Endothelial cell of umbilical vein (primary cell): ENCODE measurements around the gene NDUFA12. TPM values are rescaled to one million over a fixed set of nuclear protein-coding genes. Genes with fewer than 3 reads are reported as not detected.

Source experiments
- BruUV-seq: library from RNA; stranded (reverse); fragments of 400-500 nt; replicated peaks from 2 replicates; lab custom pipeline; 2021; lab: Mats Ljungman, UMichigan
- CTCF ChIA-PET: fragments of 300-600, 350-600 bp; sonication (Branson Sonifier 250); formaldehyde crosslinking; loops from one replicate; lab custom pipeline; 2021; ENCODE audit warnings: antibody characterized with exemption, inconsistent platforms; lab: Charles Lee
- POLR2A ChIA-PET: fragments of 300-600, 350-600 bp; sonication (Branson Sonifier 250); formaldehyde crosslinking; loops from one replicate; lab custom pipeline; 2021; ENCODE audit warnings: antibody characterized with exemption, inconsistent platforms; lab: Charles Lee
- DNase-seq: peaks from one replicate; pipeline ENCODE4 v3.0.0-alpha.2; 2011; ENCODE audit warnings: low read depth, low spot score
- FAIRE-seq: peaks from 2 replicates; lab custom pipeline; 2011; peaks lifted over from hg19 to GRCh38; lab: Jason Lieb, UNC
- H2AFZ ChIP-seq: 2 replicates; pipeline ENCODE4 v1.6.0; 2012; ENCODE audit warnings: low read depth, low read length, control low read depth, inconsistent platforms
- H3K27ac ChIP-seq: 2 replicates; pipeline ENCODE4 v1.5.1; 2011; ENCODE audit warnings: low read depth, mild to moderate bottlenecking, control low read depth, low read length, moderate library complexity; ENCODE audit not compliant: insufficient read depth
- H3K27me3 ChIP-seq, 2 experiments: 2 replicates each; pipeline versions ENCODE4 v1.6.0 to v1.6.1; 2011; ENCODE audit warnings: low read length in 2 of 2, mixed read lengths in 1 of 2; ENCODE audit not compliant: control insufficient read depth in 2 of 2, insufficient read depth in 2 of 2
- H3K36me3 ChIP-seq, 2 experiments: 2 replicates in 1 of 2; 3 replicates in 1 of 2; pipeline ENCODE4 v1.5.1; 2011; ENCODE audit warnings: low read length in 2 of 2, mild to moderate bottlenecking in 1 of 2, moderate library complexity in 1 of 2; ENCODE audit not compliant: control insufficient read depth in 2 of 2, insufficient read depth in 2 of 2; ENCODE audit errors: extremely low read depth in 1 of 2
- H3K4me1 ChIP-seq: 3 replicates; pipeline ENCODE4 v1.5.1; 2011; ENCODE audit warnings: mild to moderate bottlenecking, low read length; ENCODE audit not compliant: control insufficient read depth, insufficient read depth; ENCODE audit errors: extremely low read depth
- H3K4me2 ChIP-seq: 2 replicates; pipeline ENCODE4 v1.6.1; 2011; ENCODE audit warnings: low read length, control low read depth, mixed read lengths; ENCODE audit not compliant: insufficient read depth
- H3K4me3 ChIP-seq, 3 experiments: fragments of 200-600 bp in 1 of 3; sonication (generic), shearing (Covaris generic) in 1 of 3; replicated peaks in 1 of 3; 2 replicates each; pipeline ENCODE4 v1.5.1; 2011 to 2016; ENCODE audit warnings: control low read depth in 3 of 3, low read length in 3 of 3, mild to moderate bottlenecking in 2 of 3, inconsistent platforms in 1 of 3, low read depth in 1 of 3, moderate library complexity in 1 of 3; ENCODE audit not compliant: insufficient read depth in 1 of 3
- H3K79me2 ChIP-seq: 2 replicates; pipeline ENCODE4 v1.6.0; 2012; ENCODE audit warnings: low read length, inconsistent platforms; ENCODE audit not compliant: control insufficient read depth, insufficient read depth
- H3K9ac ChIP-seq: replicated peaks from 2 replicates; pipeline ENCODE3; 2011; ENCODE audit warnings: low read length, control low read depth; ENCODE audit not compliant: insufficient read depth; ENCODE audit errors: extremely low read depth
- H3K9me1 ChIP-seq: replicated peaks from 3 replicates; pipeline ENCODE4 v1.6.0; 2011; ENCODE audit warnings: mild to moderate bottlenecking, low read length; ENCODE audit not compliant: control insufficient read depth, insufficient read depth; ENCODE audit errors: extremely low read depth
- H3K9me3 ChIP-seq: replicated peaks from 2 replicates; pipeline ENCODE4 v1.5.1; 2012; ENCODE audit warnings: low read length, inconsistent platforms; ENCODE audit not compliant: control insufficient read depth, insufficient read depth
- H4K20me1 ChIP-seq: replicated peaks from 2 replicates; pipeline ENCODE3; 2011; ENCODE audit warnings: mild to moderate bottlenecking, low read length; ENCODE audit not compliant: control insufficient read depth, insufficient read depth; ENCODE audit errors: extremely low read depth
- CTCF ChIP-seq, 2 donors: IDR thresholded peaks; 1 replicate in 1 of 2; 2 replicates in 1 of 2; pipeline ENCODE4 v1.5.1; 2011; ENCODE audit warnings: low read length in 2 of 2, mild to moderate bottlenecking in 2 of 2, moderate library complexity in 2 of 2, control low read depth in 1 of 2, inconsistent platforms in 1 of 2, low read depth in 1 of 2; ENCODE audit not compliant: insufficient read depth in 1 of 2; ENCODE audit errors: extremely low read depth in 1 of 2
- EZH2 ChIP-seq: IDR thresholded peaks from 2 replicates; pipeline ENCODE4 v1.6.1; 2012; ENCODE audit warnings: borderline replicate concordance, low read depth, mild to moderate bottlenecking, moderate library complexity, low read length, inconsistent platforms; ENCODE audit not compliant: severe bottlenecking
- FOS ChIP-seq: IDR thresholded peaks from 2 replicates; pipeline ENCODE4 v1.6.1; 2011; ENCODE audit warnings: mild to moderate bottlenecking, low read length, moderate library complexity, borderline replicate concordance; ENCODE audit not compliant: insufficient read depth
- GATA2 ChIP-seq: IDR thresholded peaks from 2 replicates; pipeline ENCODE4 v1.7.0; 2011; ENCODE audit warnings: low read depth, mild to moderate bottlenecking, moderate library complexity, mixed read lengths, low read length; ENCODE audit not compliant: insufficient read length, insufficient read depth
- JUN ChIP-seq: IDR thresholded peaks from 2 replicates; pipeline ENCODE4 v1.6.1; 2011; ENCODE audit warnings: borderline replicate concordance, low read depth; ENCODE audit not compliant: insufficient read length, insufficient read depth
- MAX ChIP-seq: IDR thresholded peaks from 2 replicates; pipeline ENCODE4 v1.6.1; 2011; ENCODE audit not compliant: insufficient read depth, insufficient read length
- MYC ChIP-seq: IDR thresholded peaks from one replicate; pipeline ENCODE4 v1.6.1; 2011; ENCODE audit warnings: mild to moderate bottlenecking, low read depth, low read length
- POLR2A ChIP-seq: IDR thresholded peaks from 2 replicates; pipeline ENCODE4 v1.6.1; 2012; ENCODE audit warnings: low read depth, mild to moderate bottlenecking, control low read depth, low read length
- POLR2AphosphoS5 ChIP-seq: IDR thresholded peaks from 2 replicates; pipeline ENCODE4 v1.6.1; 2012; ENCODE audit warnings: low read depth, mild to moderate bottlenecking, control low read depth, low read length, moderate library complexity; ENCODE audit not compliant: insufficient read depth
- dilution Hi-C: fragments of 300-500 bp; cut with MboI; formaldehyde crosslinking; loops from one replicate; pipeline ENCODE4 v1.15.0; 2019; ENCODE audit warnings: low sequenced_read_pairs; ENCODE audit not compliant: extremely low pct_ligation_motif_present
- intact Hi-C: fragments of 100-400 bp; cut with micrococcal nuclease; formaldehyde crosslinking; loops from one replicate; pipeline ENCODE4 v1.10.0; 2022
- polyA plus RNA-seq, 4 experiments: library from polyadenylated mRNA; depleted of rRNA in 3 of 4; stranded (reverse) in 3 of 4; unstranded in 1 of 4; fragments of >200 nt; gene quantifications; 2 replicates each; pipeline versions ENCODE4 v1.2.1 to v1.2.3, GENCODE V29; 2011 to 2012; ENCODE audit warnings: missing spikeins in 1 of 4
- total RNA-seq: library from RNA; stranded (reverse); gene quantifications from 2 replicates; pipeline ENCODE4 v1.2.3, GENCODE V29; 2021

The NDUFA12 gene
- total and polyA plus RNA-seq, 2 donors (not counting 3 experiments of a cell fraction or from before 2014, with no cell fraction given): 126 to 184 TPM

- Histone ChIP-seq H3K9me1 (no peaks in the 10 kb centered on the region), H3K4me3 (peak overlapping the region; percentile 66 to 89 (median 71)), H3K9ac (peak overlapping the region; percentile 86), H3K27ac (peak overlapping the region; percentile 80), H3K9me3 (no peaks in the 10 kb centered on the region), H4K20me1 (no peaks in the 10 kb centered on the region), H3K36me3 (no peaks in the 10 kb centered on the region), H3K79me2 (peaks cover 38% of the 10 kb centered on the region), H3K4me2 (peak overlapping the region; percentile 95), H2AFZ (peak overlapping the region; percentile 84), H3K4me1 (peaks cover 6% of the 10 kb centered on the region), H3K27me3 (no peaks in the 10 kb centered on the region)
- FAIRE-seq (peak; percentile 18), DNase-seq (no peak)
- ChIA-PET CTCF (no interaction called here), POLR2A (interaction anchor here (1.2 kb wide), 1 partner anchor 471 kb away, joined by 6 read pairs; the partner anchor contains the start of gene METAP2)
- TF ChIP-seq POLR2AphosphoS5 (no peak), EZH2 (no peak), FOS (no peak), JUN (no peak), POLR2A (no peak), MYC (no peak), CTCF (IDR thresholded peaks at IDR 0.05; ENCODE audit: extremely low read depth in 1 of 2, insufficient read depth in 1 of 2, low read depth in 1 of 2, low read length in 2 of 2) (no peak), GATA2 (no peak), MAX (no peak)
- intact Hi-C loops (loop anchor here (1.0 kb wide), 1 partner anchor 215 kb away; the partner anchor contains the start of genes FGD6 and VEZT), dilution Hi-C loops (no loop called here)
- BruUV-seq: no TSS peak
These were observed 743 bp downstream of the NDUFA12 start for GRCh38 chr12:95002754-95003153.
